Liver (tissue), 9 donors: Measurements from ENCODE around the gene BAIAP2. TPM values are rescaled to one million over a fixed set of nuclear protein-coding genes. Genes with fewer than 3 reads are reported as not detected.

ENCODE experiments used
- DNase-seq: peaks from one replicate; pipeline ENCODE4 v3.0.0-alpha.2; 2017; ENCODE audit warnings: low spot score
- H3K27ac ChIP-seq, 2 donors: one replicate each; pipeline ENCODE4 v1.7.0; 2013; ENCODE audit warnings: inconsistent platforms in 2 of 2, low read length in 2 of 2, control low read depth in 1 of 2, low read depth in 1 of 2, mild to moderate bottlenecking in 1 of 2
- H3K27me3 ChIP-seq, 4 donors: one replicate each; pipeline versions ENCODE4 v1.6.1 to v1.7.0; 2013; ENCODE audit warnings: low read length in 3 of 4, inconsistent platforms in 1 of 4, mild to moderate bottlenecking in 1 of 4, moderate library complexity in 1 of 4; ENCODE audit not compliant: control insufficient read depth in 4 of 4, insufficient read depth in 4 of 4
- H3K36me3 ChIP-seq, 4 donors: one replicate each; pipeline versions ENCODE4 v1.6.1 to v1.7.0; 2013; ENCODE audit warnings: low read length in 3 of 4, mild to moderate bottlenecking in 3 of 4, low read depth in 1 of 4, moderate library complexity in 1 of 4; ENCODE audit not compliant: control insufficient read depth in 4 of 4, insufficient read depth in 3 of 4
- H3K4me1 ChIP-seq, 4 donors: one replicate each; pipeline versions ENCODE4 v1.6.1 to v1.7.0; 2013; ENCODE audit warnings: low read length in 3 of 4, mild to moderate bottlenecking in 3 of 4, moderate library complexity in 1 of 4; ENCODE audit not compliant: control insufficient read depth in 4 of 4, insufficient read depth in 4 of 4
- H3K4me3 ChIP-seq, 3 donors: one replicate each; pipeline versions ENCODE4 v1.6.1 to v1.7.0; 2013; ENCODE audit warnings: low read length in 3 of 3, control low read depth in 1 of 3, low read depth in 1 of 3, mild to moderate bottlenecking in 1 of 3
- H3K9ac ChIP-seq, 2 donors: one replicate each; pipeline ENCODE4 v1.7.0; 2013; ENCODE audit warnings: low read length in 2 of 2, mild to moderate bottlenecking in 2 of 2, moderate library complexity in 2 of 2, control low read depth in 1 of 2, low read depth in 1 of 2
- H3K9me3 ChIP-seq, 4 donors: one replicate each; pipeline versions ENCODE4 v1.6.1 to v1.7.0; 2013; ENCODE audit warnings: low read length in 3 of 4; ENCODE audit not compliant: control insufficient read depth in 4 of 4
- EGR1 ChIP-seq, 2 donors: IDR thresholded peaks; 2 replicates each; pipeline ENCODE4 v1.6.1; 2016 to 2018; ENCODE audit warnings: antibody characterized with exemption in 2 of 2, low read depth in 2 of 2
- FOXA1 ChIP-seq: IDR thresholded peaks from 2 replicates; pipeline ENCODE4 v1.6.1; 2016; ENCODE audit warnings: antibody characterized with exemption
- GABPA ChIP-seq, 2 donors: IDR thresholded peaks in 1 of 2; conservative IDR thresholded peaks in 1 of 2; 2 replicates each; pipeline ENCODE4 v1.6.1; 2016; ENCODE audit warnings: antibody characterized with exemption in 2 of 2, mild to moderate bottlenecking in 1 of 2, moderate library complexity in 1 of 2
- HNF4G ChIP-seq: IDR thresholded peaks from 2 replicates; pipeline ENCODE4 v1.6.1; 2016; ENCODE audit warnings: antibody characterized with exemption
- NR2F2 ChIP-seq: IDR thresholded peaks from 2 replicates; pipeline ENCODE4 v1.6.1; 2016; ENCODE audit warnings: antibody characterized with exemption
- RAD21 ChIP-seq, 2 donors: IDR thresholded peaks; 2 replicates each; pipeline ENCODE4 v1.6.1; 2016; ENCODE audit warnings: antibody characterized with exemption in 2 of 2, mild to moderate bottlenecking in 2 of 2
- RXRA ChIP-seq, 2 donors: IDR thresholded peaks; 2 replicates each; pipeline ENCODE4 v1.6.1; 2017 to 2018; ENCODE audit warnings: antibody characterized with exemption in 2 of 2, mild to moderate bottlenecking in 1 of 2
- YY1 ChIP-seq: IDR thresholded peaks from 2 replicates; pipeline ENCODE4 v1.6.1; 2016; ENCODE audit warnings: antibody characterized with exemption, mild to moderate bottlenecking
- WGBS: extraction: QIAGEN DNeasy Blood & Tissue Kit; methylation state at CpG from one replicate; pipeline ENCODE4 v1.1.7; 2013; 5-methylcytosine and 5-hydroxymethylcytosine counted together
- polyA plus RNA-seq, 2 donors: library from polyadenylated mRNA; stranded (reverse) in 1 of 2; unstranded in 1 of 2; fragments of 200-250 nt in 1 of 2; fragments of >200 nt in 1 of 2; fragmentation: Nextera tagmentation in 1 of 2; extraction: Ambion mirVana in 1 of 2; gene quantifications; one replicate each; pipeline versions ENCODE4 v1.2.1 to v1.2.3, GENCODE V29; 2013 to 2015
- total RNA-seq, 2 donors: library from RNA; depleted of rRNA; stranded (reverse); fragments of >200 nt; gene quantifications; one replicate each; pipeline ENCODE4 v1.2.3, GENCODE V29; 2014
- TF ChIP-seq, protein P1 (sequence below): IDR thresholded peaks from 2 replicates; pipeline ENCODE4 v1.6.1; 2016; ENCODE audit warnings: antibody characterized with exemption, mild to moderate bottlenecking
- TF ChIP-seq, protein P2 (sequence below): fragments of 150-350 bp; IDR thresholded peaks from 2 replicates; pipeline ENCODE4 v1.5.1; 2017; ENCODE audit warnings: improper control_type of control experiment, low read depth, low read length; ENCODE audit not compliant: missing input control
- TF ChIP-seq, protein P3 (sequence below): IDR thresholded peaks from 2 replicates; pipeline ENCODE4 v1.6.1; 2016; ENCODE audit warnings: antibody characterized with exemption
- TF ChIP-seq, protein P4 (sequence below): IDR thresholded peaks from 2 replicates; pipeline ENCODE4 v1.6.1; 2016; ENCODE audit warnings: antibody characterized with exemption
- donor health status: healthy.
- donor health status: healthy.
- donor health status: healthy.
- donor health status: healthy.
- donor health status: healthy.

The BAIAP2 gene
- total and polyA plus RNA-seq, 4 donors: 8.1 to 61.3 (median 44.9) TPM

DNA sequence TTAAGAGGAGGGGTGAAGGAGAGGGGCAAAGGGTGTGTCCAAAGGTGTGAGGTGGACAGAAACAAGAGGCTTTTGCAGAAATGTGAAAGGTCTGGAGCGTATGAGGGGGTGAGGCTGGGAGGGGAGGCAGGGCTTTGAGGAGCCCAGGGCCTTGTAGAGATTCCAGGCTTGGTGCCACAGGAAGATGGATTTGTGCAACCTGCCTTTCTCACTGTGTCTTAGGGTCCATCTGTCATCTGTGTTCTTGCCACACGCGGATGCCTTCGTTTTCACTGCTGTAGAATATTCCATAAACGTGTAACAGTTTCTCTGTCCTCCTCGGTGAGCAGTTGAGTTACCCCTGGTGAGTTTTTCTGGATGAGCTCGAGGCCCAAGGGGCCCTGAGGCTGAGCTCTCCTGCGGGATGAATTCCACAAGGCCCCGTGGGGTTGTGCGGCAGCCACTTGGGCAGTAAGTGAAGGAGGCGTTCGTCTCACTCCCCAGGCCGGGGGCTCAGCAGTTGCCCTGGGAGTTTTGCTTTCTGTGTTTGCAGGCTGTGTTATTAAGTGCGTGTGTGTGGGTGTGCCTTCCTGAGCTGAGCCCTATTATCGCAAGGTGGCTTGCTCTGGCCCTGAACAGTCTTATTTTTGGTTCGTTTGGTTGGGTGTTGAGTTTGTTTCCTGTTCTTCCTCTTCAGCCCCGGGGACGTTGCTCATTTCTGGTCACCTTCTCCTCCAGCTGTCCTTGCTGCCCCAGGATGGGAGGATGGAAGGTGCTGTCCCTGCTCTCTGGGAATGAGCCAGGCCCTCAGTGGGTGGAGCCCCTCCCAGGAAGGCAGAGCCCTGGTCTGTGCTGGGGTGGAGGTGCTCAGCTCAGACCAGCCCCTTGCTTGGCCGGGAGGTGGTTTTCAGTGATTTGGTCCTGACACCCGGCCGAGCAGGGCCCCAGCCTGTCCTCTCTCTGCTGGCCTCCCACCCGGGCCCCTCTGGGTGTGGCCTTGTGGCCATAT lies 28.4 kb downstream of the BAIAP2 start:
- Histone ChIP-seq H3K27me3 (no peaks in the 10 kb centered on the region), H3K4me1 (peaks cover 20 to 53% (median 43%) of the 10 kb centered on the region in 4 donors), H3K9me3 (no peaks in the 10 kb centered on the region), H3K9ac (no peak overlapping the region), H3K4me3 (no peak overlapping the region), H3K36me3 (peaks cover 5 to 15% (median 8%) of the 10 kb centered on the region in 4 donors), H3K27ac (peak overlapping the region in 1 of 2 donors; percentile 25)
- TF ChIP-seq RAD21 (IDR thresholded peaks at IDR 0.05): no peak
- TF ChIP-seq RXRA (IDR thresholded peaks at IDR 0.05): no peak
- no peak for TF ChIP-seq FOXA1
- TF ChIP-seq NR2F2: no peak
- TF ChIP-seq, protein P1, sequence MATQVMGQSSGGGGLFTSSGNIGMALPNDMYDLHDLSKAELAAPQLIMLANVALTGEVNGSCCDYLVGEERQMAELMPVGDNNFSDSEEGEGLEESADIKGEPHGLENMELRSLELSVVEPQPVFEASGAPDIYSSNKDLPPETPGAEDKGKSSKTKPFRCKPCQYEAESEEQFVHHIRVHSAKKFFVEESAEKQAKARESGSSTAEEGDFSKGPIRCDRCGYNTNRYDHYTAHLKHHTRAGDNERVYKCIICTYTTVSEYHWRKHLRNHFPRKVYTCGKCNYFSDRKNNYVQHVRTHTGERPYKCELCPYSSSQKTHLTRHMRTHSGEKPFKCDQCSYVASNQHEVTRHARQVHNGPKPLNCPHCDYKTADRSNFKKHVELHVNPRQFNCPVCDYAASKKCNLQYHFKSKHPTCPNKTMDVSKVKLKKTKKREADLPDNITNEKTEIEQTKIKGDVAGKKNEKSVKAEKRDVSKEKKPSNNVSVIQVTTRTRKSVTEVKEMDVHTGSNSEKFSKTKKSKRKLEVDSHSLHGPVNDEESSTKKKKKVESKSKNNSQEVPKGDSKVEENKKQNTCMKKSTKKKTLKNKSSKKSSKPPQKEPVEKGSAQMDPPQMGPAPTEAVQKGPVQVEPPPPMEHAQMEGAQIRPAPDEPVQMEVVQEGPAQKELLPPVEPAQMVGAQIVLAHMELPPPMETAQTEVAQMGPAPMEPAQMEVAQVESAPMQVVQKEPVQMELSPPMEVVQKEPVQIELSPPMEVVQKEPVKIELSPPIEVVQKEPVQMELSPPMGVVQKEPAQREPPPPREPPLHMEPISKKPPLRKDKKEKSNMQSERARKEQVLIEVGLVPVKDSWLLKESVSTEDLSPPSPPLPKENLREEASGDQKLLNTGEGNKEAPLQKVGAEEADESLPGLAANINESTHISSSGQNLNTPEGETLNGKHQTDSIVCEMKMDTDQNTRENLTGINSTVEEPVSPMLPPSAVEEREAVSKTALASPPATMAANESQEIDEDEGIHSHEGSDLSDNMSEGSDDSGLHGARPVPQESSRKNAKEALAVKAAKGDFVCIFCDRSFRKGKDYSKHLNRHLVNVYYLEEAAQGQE: no peak
- TF ChIP-seq HNF4G: no peak
- TF ChIP-seq EGR1 (IDR thresholded peaks at IDR 0.05; ENCODE audit: low read depth in 2 of 2): no peak
- no peak for TF ChIP-seq GABPA (IDR thresholded peaks at IDR 0.05 in 1 of 2, conservative IDR thresholded peaks at IDR 0.05 in 1 of 2)
- TF ChIP-seq, protein P2, sequence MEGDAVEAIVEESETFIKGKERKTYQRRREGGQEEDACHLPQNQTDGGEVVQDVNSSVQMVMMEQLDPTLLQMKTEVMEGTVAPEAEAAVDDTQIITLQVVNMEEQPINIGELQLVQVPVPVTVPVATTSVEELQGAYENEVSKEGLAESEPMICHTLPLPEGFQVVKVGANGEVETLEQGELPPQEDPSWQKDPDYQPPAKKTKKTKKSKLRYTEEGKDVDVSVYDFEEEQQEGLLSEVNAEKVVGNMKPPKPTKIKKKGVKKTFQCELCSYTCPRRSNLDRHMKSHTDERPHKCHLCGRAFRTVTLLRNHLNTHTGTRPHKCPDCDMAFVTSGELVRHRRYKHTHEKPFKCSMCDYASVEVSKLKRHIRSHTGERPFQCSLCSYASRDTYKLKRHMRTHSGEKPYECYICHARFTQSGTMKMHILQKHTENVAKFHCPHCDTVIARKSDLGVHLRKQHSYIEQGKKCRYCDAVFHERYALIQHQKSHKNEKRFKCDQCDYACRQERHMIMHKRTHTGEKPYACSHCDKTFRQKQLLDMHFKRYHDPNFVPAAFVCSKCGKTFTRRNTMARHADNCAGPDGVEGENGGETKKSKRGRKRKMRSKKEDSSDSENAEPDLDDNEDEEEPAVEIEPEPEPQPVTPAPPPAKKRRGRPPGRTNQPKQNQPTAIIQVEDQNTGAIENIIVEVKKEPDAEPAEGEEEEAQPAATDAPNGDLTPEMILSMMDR: no peak
- TF ChIP-seq YY1: no peak
- TF ChIP-seq, protein P3, sequence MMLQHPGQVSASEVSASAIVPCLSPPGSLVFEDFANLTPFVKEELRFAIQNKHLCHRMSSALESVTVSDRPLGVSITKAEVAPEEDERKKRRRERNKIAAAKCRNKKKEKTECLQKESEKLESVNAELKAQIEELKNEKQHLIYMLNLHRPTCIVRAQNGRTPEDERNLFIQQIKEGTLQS: no peak
- TF ChIP-seq, protein P4, sequence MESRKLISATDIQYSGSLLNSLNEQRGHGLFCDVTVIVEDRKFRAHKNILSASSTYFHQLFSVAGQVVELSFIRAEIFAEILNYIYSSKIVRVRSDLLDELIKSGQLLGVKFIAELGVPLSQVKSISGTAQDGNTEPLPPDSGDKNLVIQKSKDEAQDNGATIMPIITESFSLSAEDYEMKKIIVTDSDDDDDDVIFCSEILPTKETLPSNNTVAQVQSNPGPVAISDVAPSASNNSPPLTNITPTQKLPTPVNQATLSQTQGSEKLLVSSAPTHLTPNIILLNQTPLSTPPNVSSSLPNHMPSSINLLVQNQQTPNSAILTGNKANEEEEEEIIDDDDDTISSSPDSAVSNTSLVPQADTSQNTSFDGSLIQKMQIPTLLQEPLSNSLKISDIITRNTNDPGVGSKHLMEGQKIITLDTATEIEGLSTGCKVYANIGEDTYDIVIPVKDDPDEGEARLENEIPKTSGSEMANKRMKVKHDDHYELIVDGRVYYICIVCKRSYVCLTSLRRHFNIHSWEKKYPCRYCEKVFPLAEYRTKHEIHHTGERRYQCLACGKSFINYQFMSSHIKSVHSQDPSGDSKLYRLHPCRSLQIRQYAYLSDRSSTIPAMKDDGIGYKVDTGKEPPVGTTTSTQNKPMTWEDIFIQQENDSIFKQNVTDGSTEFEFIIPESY: no peak
- 88% methylated on average over 22 of the region's 22 CpGs for WGBS
- DNase-seq: no peak
